HG02798 (cell line): Measurements from ENCODE around the gene PLVAP.
A peak's percentile ranks its signal among the peaks of the same experiment; 100 is the strongest.

ENCODE experiments used
- ATAC-seq: cut with Tn5 transposase; IDR thresholded peaks from one replicate; pipeline ENCODE4 v1.9.1; 2021; ENCODE audit warnings: mild to moderate bottlenecking; ENCODE audit not compliant: unreplicated experiment, poor library complexity

The PLVAP gene

GRCh38 chr19:17336872-17337674 is 40.1 kb downstream of the PLVAP start, which contains the start of gene GTPBP3:
GTPBP3 (plus strand) TSS chr19:17337553; CDS start chr19:17337612, 59 bp downstream.
- ATAC-seq = peak; percentile 87

- no peak for ATAC-seq
Observed at GRCh38 chr19:17335575-17335974, 41.6 kb downstream of the PLVAP start.

GRCh38 chr19:17334414-17335409 is 42.4 kb downstream of the PLVAP start, which contains the start of gene ANO8:
ANO8 (minus strand) TSS chr19:17334855; CDS start chr19:17334670, 185 bp downstream.
- peak; percentile 58 for ATAC-seq

- no peak for ATAC-seq
Observed at GRCh38 chr19:17333611-17334413, 43.3 kb downstream of the PLVAP start.

- no peak for ATAC-seq
Observed at GRCh38 chr19:17332677-17333581, 44.2 kb downstream of the PLVAP start.

GRCh38 chr19:17332360-17332676 is 44.8 kb downstream of the PLVAP start:
- ATAC-seq = no peak

GRCh38 chr19:17331045-17331558 is 46.0 kb downstream of the PLVAP start:
- no peak for ATAC-seq

GRCh38 chr19:17330262-17331044 is 46.7 kb downstream of the PLVAP start:
- no peak for ATAC-seq

GRCh38 chr19:17329366-17330261 is 47.5 kb downstream of the PLVAP start:
- ATAC-seq = no peak

- no peak for ATAC-seq
Observed at GRCh38 chr19:17328517-17329365, 48.4 kb downstream of the PLVAP start.

- no peak for ATAC-seq
Observed at GRCh38 chr19:17327654-17328516, 49.3 kb downstream of the PLVAP start.

- ATAC-seq = no peak
Observed at GRCh38 chr19:17327068-17327653, 50.0 kb downstream of the PLVAP start.

- ATAC-seq = no peak
Observed at GRCh38 chr19:17326595-17326966, 50.6 kb downstream of the PLVAP start.

- ATAC-seq = no peak
Observed at GRCh38 chr19:17325881-17326594, 51.1 kb downstream of the PLVAP start.

- ATAC-seq = no peak
Observed at GRCh38 chr19:17325133-17325532, 52.0 kb downstream of the PLVAP start.
